ENCODE results near the gene SPATA4. TPM values are rescaled to one million over a fixed set of nuclear protein-coding genes. Genes with fewer than 3 reads are reported as not detected.

SPATA4 gene
- total RNA-seq, 3 donors from 2014 or later: 0.66 to 1.3 TPM; not detected in 1

DNA sequence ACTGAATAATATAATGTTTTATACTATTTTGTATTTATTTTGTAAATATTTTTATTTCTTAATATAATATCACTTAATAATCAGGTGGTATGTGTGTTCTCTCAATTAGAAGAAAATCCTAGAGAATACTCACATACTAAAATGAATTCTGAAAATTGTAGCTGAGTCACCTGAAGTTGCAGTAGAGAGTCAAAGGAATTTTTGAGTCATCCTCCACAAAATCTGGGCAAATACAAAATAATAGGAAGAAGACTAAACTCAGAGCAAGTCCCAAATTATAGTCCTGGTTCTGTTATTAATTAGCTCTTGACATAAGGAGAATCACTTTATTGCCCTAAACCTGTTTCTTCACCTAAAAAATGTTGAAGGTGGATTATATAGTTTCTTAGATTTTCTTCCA is 57.8 kb downstream of the SPATA4 start:
- intact Hi-C loops (cut with DNase I; ENCODE audit: low total_unique reads): no loop called here
- DNase-seq (ENCODE audit: low spot score in 2 of 2): no peak
- no peak overlapping the region for H3K27ac ChIP-seq
- H3K27me3 ChIP-seq: no peaks in the 10 kb centered on the region
- H3K9me3 ChIP-seq: no peaks in the 10 kb centered on the region
- no peaks in the 10 kb centered on the region for H3K36me3 ChIP-seq
- no peak overlapping the region for H3K4me3 ChIP-seq
- TF ChIP-seq, protein P1, sequence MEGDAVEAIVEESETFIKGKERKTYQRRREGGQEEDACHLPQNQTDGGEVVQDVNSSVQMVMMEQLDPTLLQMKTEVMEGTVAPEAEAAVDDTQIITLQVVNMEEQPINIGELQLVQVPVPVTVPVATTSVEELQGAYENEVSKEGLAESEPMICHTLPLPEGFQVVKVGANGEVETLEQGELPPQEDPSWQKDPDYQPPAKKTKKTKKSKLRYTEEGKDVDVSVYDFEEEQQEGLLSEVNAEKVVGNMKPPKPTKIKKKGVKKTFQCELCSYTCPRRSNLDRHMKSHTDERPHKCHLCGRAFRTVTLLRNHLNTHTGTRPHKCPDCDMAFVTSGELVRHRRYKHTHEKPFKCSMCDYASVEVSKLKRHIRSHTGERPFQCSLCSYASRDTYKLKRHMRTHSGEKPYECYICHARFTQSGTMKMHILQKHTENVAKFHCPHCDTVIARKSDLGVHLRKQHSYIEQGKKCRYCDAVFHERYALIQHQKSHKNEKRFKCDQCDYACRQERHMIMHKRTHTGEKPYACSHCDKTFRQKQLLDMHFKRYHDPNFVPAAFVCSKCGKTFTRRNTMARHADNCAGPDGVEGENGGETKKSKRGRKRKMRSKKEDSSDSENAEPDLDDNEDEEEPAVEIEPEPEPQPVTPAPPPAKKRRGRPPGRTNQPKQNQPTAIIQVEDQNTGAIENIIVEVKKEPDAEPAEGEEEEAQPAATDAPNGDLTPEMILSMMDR (IDR thresholded peaks at IDR 0.05): no peak
- TF ChIP-seq POLR2AphosphoS5 (IDR thresholded peaks at IDR 0.05) (no peak), POLR2A (IDR thresholded peaks at IDR 0.05) (no peak)
- H3K4me1 ChIP-seq: no peaks in the 10 kb centered on the region

GRCh38 chr4:176134670-176135069 is 60.7 kb downstream of the SPATA4 start:
- no peak overlapping the region for H3K27ac ChIP-seq
- H3K9me3 ChIP-seq: no peaks in the 10 kb centered on the region
- no peak for DNase-seq (ENCODE audit: low spot score in 2 of 2)
- intact Hi-C loops (cut with DNase I; ENCODE audit: low total_unique reads): no loop called here
- TF ChIP-seq POLR2AphosphoS5 (IDR thresholded peaks at IDR 0.05) (no peak), POLR2A (IDR thresholded peaks at IDR 0.05) (no peak)
- TF ChIP-seq, protein P1 (IDR thresholded peaks at IDR 0.05): no peak
- no peak overlapping the region for H3K4me3 ChIP-seq
- H3K4me1 ChIP-seq: no peaks in the 10 kb centered on the region
- no peaks in the 10 kb centered on the region for H3K27me3 ChIP-seq
- no peaks in the 10 kb centered on the region for H3K36me3 ChIP-seq

Other genes starting within 250 kb of the SPATA4 start
- gene WDR17, start 129.7 kb downstream of the SPATA4 start, total RNA-seq: 1 to 10 TPM; 2.2 to 4.5 (median 2.6) TPM
- not detected for gene ASB5, start 73.6 kb upstream of the SPATA4 start, total RNA-seq
- gene SPCS3, start 124.4 kb upstream of the SPATA4 start, total RNA-seq: 10 to 100 TPM; 53.1 to 80.2 (median 75.1) TPM